ENCODE results near the gene KANSL3. TPM values are rescaled to one million over a fixed set of nuclear protein-coding genes. Genes with fewer than 3 reads are reported as not detected.
"Not testable (repeated sequence)": the region's sequence is repeated elsewhere in the genome, so short reads cannot be mapped to it uniquely, and the experiment has no call there.

The KANSL3 gene
- polyA plus RNA-seq, 4 donors: 53.3 to 59.9 (median 54.7) TPM

DNA sequence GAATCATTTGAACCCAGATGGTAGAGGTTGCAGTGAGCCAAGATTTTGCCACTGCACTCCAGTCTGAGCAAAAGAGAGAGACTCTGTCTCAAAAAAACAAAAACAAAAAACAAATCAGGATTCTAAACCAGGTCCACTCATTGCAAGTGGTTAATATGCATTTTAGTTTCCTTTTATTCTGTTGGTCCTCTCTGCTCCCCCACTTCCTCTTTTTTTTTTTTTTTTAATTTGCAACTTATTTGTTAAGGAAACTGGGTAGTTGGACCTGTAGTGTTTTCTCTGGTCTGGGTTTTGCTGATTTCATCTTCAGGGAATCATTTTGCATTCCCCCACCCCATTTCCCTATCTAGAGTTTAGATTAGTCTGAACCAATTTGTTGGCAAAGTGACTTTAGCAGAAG, 18.4 kb upstream of the KANSL3 start:
- DNase-seq (ENCODE audit: low read depth in 4 of 4, low spot score in 3 of 4): no peak

DNA sequence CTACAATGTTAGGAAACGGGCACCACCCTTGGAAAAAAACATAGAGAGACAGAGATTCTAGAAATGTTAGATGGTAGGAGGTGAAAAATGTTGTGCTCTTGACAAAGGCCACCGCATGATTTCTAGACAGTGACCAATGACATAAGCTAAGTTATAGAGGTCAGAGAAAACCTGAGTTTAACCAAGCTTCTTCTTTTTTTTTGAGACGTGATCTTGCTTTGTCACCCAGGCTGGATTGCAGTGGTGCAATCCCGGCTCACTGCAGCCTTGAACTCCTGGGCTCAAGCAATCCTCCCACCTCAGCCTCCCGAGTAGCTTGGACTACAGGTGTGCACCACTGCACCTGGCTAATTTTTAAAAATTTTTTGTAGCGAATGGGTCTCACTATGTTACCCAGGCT, 17.4 kb upstream of the KANSL3 start:
- DNase-seq (ENCODE audit: low read depth in 4 of 4, low spot score in 3 of 4): no peak

DNA sequence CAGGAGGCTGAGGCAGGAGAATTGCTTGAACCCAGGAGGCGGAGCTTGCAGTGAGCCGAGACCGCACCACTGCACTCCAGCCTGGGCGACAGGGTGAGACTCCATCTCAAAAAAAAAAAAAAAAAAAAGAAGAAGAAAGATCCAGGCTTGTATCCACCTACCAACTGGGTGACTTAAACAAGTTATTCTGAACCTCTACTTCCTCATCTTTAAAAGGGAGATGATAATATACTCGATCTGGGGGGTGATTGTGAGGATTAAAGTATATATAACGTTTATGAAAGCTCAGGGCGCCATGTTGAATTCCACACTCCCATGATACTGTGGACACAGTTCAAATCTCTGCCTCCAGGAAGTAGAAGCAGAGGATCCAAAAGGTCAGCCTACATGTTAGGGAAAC, 16.7 kb upstream of the KANSL3 start:
- DNase-seq (ENCODE audit: low read depth in 4 of 4, low spot score in 3 of 4): not testable (repeated sequence)

- no peak for DNase-seq (ENCODE audit: low read depth in 4 of 4, low spot score in 3 of 4)
Observed at GRCh38 chr2:96651793-96652192, 13.7 kb upstream of the KANSL3 start.

- DNase-seq (ENCODE audit: low read depth in 4 of 4, low spot score in 3 of 4): no peak
Observed at GRCh38 chr2:96649342-96649741, 11.2 kb upstream of the KANSL3 start.

- no peak for DNase-seq (ENCODE audit: low read depth in 4 of 4, low spot score in 3 of 4)
Observed at GRCh38 chr2:96648306-96648930, 10.3 kb upstream of the KANSL3 start.

- no peak for DNase-seq (ENCODE audit: low read depth in 4 of 4, low spot score in 3 of 4)
Observed at GRCh38 chr2:96647681-96648080, 9.6 kb upstream of the KANSL3 start.

- DNase-seq (ENCODE audit: low read depth in 4 of 4, low spot score in 3 of 4): peak; percentile 34 to 77 (median 74)
Observed at GRCh38 chr2:96642564-96643360, 4.7 kb upstream of the KANSL3 start, which contains the start of gene FER1L5. TSS of gene FER1L5 (plus strand) at chr2:96642764. CDS start at chr2:96642837, 73 bp downstream.

DNA sequence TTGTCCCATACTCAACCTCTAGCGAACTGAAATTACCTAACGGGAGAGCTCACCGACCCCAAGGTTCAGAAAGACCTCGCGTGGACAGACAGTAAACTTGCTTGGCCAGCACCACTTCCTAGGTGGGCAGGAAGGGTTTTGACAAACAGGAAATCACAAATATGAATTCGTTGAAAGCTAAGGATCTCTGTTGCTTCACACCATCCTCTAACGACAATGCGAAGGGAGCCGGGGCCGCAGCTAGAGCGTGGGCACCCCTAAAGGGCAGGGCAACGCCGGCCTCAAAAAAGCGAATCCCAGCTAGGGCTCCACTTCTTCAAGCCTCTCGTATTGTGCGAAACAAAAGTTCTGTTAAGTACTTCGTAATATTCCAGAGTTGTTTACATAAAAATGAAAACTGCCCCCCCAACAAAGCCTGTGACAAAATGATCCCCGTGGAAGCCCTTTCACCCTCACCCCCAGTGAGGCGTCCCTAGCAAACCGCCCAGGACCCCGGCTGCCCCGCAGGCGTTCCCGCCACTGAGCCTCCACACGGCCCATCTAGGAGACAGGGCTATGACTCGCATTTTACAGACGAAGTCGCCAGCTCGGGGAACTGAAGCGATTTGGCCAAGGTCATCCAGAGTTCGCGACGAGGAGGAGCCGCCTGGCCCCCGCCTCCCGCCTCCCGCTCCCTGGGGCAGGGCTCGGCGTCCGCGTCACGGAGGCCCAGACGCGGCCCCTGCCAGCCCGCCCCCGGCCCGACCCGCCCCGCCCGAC, 548 bp downstream of the KANSL3 start:
- DNase-seq (ENCODE audit: low read depth in 4 of 4, low spot score in 3 of 4): peak; percentile 38 to 59 (median 52)

DNA sequence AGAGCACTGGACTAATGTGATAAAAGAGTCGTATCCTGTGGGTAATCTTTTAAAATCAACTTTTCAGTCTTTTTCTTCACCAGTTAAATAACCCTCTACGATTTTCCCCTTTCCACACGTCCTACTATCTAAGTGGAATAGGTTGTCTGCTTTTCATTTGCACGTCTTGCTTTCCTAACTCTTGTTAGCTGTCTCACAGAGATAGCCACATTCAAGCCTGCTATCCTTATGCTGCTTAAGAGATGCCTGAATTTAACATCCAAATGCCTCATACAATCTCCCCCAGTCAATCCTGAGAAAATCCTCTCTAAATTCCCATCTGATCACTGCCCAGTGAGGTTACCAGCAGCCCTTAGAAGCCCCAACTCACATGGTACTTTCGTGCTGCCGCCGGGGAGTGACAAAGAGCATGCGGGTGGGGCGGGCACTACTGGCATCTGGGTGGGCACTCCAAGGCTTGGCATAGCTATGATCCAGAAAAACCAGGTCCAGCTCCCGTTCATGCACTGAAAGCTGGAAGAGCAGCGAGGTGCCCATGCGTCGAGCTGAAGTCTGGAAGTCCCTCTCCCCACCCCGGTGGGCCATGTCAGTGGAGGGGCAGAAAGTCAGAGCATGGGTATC, 1.5 kb downstream of the KANSL3 start:
- no peak for DNase-seq (ENCODE audit: low read depth in 4 of 4, low spot score in 3 of 4)

DNA sequence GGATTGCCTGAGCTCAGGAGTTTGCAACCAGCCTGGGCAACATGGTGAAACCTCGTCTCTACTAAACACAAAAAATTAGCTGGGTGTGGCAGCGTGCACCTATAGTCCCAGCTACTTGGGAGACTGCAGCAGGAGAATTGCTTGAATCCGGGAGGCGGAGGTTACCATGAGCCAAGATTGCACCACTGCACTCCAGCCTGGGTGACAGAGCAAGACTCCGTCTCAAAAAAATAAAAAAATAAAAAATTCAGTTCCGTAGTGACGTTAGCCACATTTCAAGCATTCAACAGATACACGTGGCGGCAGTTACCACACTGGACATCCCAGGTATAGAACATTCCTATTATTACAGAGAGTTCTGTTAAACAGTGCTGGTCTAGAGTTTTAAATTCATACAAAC, 4.5 kb downstream of the KANSL3 start:
- no peak for DNase-seq (ENCODE audit: low read depth in 4 of 4, low spot score in 3 of 4)

GRCh38 chr2:96631804-96632435, 6.2 kb downstream of the KANSL3 start:
- DNase-seq (ENCODE audit: low read depth in 4 of 4, low spot score in 3 of 4): no peak

- no peak for DNase-seq (ENCODE audit: low read depth in 4 of 4, low spot score in 3 of 4)
Observed at GRCh38 chr2:96626553-96626942, 11.6 kb downstream of the KANSL3 start.

- DNase-seq (ENCODE audit: low read depth in 4 of 4, low spot score in 3 of 4): no peak
Observed at GRCh38 chr2:96625571-96626552, 12.2 kb downstream of the KANSL3 start.

- no peak for DNase-seq (ENCODE audit: low read depth in 4 of 4, low spot score in 3 of 4)
Observed at GRCh38 chr2:96623116-96623515, 15.0 kb downstream of the KANSL3 start.

DNA sequence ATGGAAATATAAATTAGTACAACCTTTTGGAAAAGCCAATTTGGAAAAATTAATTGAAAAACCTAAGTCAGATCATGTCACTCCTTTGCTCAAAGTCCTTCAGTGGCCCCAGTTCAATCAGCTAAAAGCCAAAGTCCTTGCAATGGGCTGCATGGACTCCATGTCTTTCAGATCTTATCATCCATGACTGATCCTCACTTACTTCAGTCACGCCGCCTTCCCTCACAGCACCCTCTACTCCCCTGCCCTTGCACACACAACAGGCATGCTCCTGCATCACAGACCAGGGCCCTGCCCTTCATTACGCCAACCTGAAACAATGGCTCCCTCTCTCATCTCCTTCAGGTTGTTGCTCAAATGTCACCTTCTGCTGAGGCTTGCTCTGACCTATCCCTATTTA, 15.6 kb downstream of the KANSL3 start:
- DNase-seq (ENCODE audit: low read depth in 4 of 4, low spot score in 3 of 4): no peak

DNA sequence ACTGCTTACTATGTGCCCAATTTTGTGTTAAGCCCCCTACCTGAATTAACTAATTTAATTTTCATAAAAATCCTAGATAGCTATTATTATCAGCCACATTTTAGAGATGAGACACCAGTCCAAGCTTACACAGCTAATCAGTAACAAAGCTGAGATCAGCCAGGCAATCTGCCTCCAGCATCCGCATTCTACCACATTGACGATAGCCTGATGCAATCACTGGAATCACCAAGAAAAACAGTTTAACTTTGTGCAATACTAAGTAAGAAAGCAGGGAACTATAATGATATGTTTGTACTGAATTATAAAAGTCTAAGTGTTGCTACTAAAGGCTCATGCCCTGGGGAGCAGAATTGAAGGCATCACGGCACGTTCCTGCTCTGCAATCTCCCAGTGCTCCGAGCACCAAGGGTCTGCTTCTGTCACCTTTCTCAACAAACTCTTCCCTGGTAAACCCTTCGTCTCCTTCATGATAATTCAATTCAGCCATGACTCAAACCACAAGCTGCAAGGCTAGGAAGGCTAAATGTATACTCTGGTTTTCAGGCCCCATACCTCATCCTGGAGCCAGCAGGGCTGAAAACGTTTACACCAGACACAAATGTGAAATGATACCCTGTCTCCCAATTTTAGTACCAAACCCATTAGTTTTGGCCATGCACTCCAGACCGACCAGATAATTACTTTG, 19.4 kb downstream of the KANSL3 start:
- no peak for DNase-seq (ENCODE audit: low read depth in 4 of 4, low spot score in 3 of 4)

- DNase-seq (ENCODE audit: low read depth in 4 of 4, low spot score in 3 of 4): no peak
Observed at GRCh38 chr2:96617012-96617411, 21.1 kb downstream of the KANSL3 start.

- no peak for DNase-seq (ENCODE audit: low read depth in 4 of 4, low spot score in 3 of 4)
Observed at GRCh38 chr2:96616535-96616934, 21.6 kb downstream of the KANSL3 start.
